Activated CD8-positive, alpha-beta memory T cell treated with anti-CD3 and anti-CD28 coated beads for 1 hour (primary cell): Measurements from ENCODE around the gene NADSYN1.
A peak's percentile ranks its signal among the peaks of the same experiment; 100 is the strongest.

Experiments
- DNase-seq, 2 donors: peaks; one replicate each; pipeline ENCODE4 v3.0.0-alpha.2; 2020; ENCODE audit warnings: low read depth in 1 of 2; ENCODE audit errors: extremely low read depth in 1 of 2

The NADSYN1 gene

GRCh38 chr11:71450939-71451338, 2.1 kb upstream of the NADSYN1 start:
- no peak for DNase-seq

- no peak for DNase-seq
These were observed 1.3 kb upstream of the NADSYN1 start for GRCh38 chr11:71451596-71452198.

GRCh38 chr11:71452199-71453036, 585 bp upstream of the NADSYN1 start:
- peak; percentile 29 to 33 for DNase-seq

GRCh38 chr11:71453918-71454304, 908 bp downstream of the NADSYN1 start:
- no peak for DNase-seq

GRCh38 chr11:71454470-71455113, 1.6 kb downstream of the NADSYN1 start:
- peak in 1 of 2 donors; percentile 17 for DNase-seq

- DNase-seq = no peak
These were observed 3.3 kb downstream of the NADSYN1 start for GRCh38 chr11:71456294-71456693.

- no peak for DNase-seq
These were observed 3.8 kb downstream of the NADSYN1 start for GRCh38 chr11:71456831-71457230.

GRCh38 chr11:71458146-71459070, 5.4 kb downstream of the NADSYN1 start:
- DNase-seq = no peak

GRCh38 chr11:71459076-71459766, 6.2 kb downstream of the NADSYN1 start:
- no peak for DNase-seq

GRCh38 chr11:71459767-71460320, 6.8 kb downstream of the NADSYN1 start:
- DNase-seq = no peak

- no peak for DNase-seq
These were observed 8.7 kb downstream of the NADSYN1 start for GRCh38 chr11:71461696-71462095.

- no peak for DNase-seq
These were observed 9.7 kb downstream of the NADSYN1 start for GRCh38 chr11:71462726-71463125.

GRCh38 chr11:71463331-71464211, 10.6 kb downstream of the NADSYN1 start:
- no peak for DNase-seq

- DNase-seq = no peak
These were observed 12.1 kb downstream of the NADSYN1 start for GRCh38 chr11:71465054-71465453.

- DNase-seq = no peak
These were observed 13.4 kb downstream of the NADSYN1 start for GRCh38 chr11:71466358-71466757.

GRCh38 chr11:71467164-71467563, 14.2 kb downstream of the NADSYN1 start:
- no peak for DNase-seq

- DNase-seq = no peak
These were observed 17.9 kb downstream of the NADSYN1 start for GRCh38 chr11:71470946-71471345.

- no peak for DNase-seq
These were observed 19.4 kb downstream of the NADSYN1 start for GRCh38 chr11:71472357-71472885.
